HG02759 (cell line): ENCODE measurements around the gene NFKBIE.
"Not testable (repeated sequence)": the region's sequence is repeated elsewhere in the genome, so short reads cannot be mapped to it uniquely, and the experiment has no call there.

Experiments
- ATAC-seq: cut with Tn5 transposase; IDR thresholded peaks from one replicate; pipeline ENCODE4 v1.9.1; 2021; ENCODE audit warnings: mild to moderate bottlenecking, moderate library complexity; ENCODE audit not compliant: unreplicated experiment

NFKBIE gene

GRCh38 chr6:44265007-44265721, at the start of gene NFKBIE:
NFKBIE (minus strand) TSS chr6:44265551; CDS start chr6:44265346, 205 bp downstream.
- peak; percentile 44 for ATAC-seq

- ATAC-seq: not testable (repeated sequence)
These were observed 49.3 kb upstream of the NFKBIE start for GRCh38 chr6:44314657-44315056.

- ATAC-seq: peak; percentile 95
These were observed 47.8 kb upstream of the NFKBIE start, which contains the start of gene AARS2 for GRCh38 chr6:44312901-44313788. AARS2 (minus strand) TSS chr6:44313347; CDS start chr6:44313323, 24 bp downstream.

GRCh38 chr6:44311767-44312166, 46.4 kb upstream of the NFKBIE start:
- ATAC-seq: no peak

- no peak for ATAC-seq
These were observed 46.0 kb upstream of the NFKBIE start for GRCh38 chr6:44311304-44311703.

- ATAC-seq: no peak
These were observed 44.9 kb upstream of the NFKBIE start for GRCh38 chr6:44310241-44310640.

- no peak for ATAC-seq
These were observed 44.3 kb upstream of the NFKBIE start for GRCh38 chr6:44309631-44310030.

- no peak for ATAC-seq
These were observed 43.7 kb upstream of the NFKBIE start for GRCh38 chr6:44309092-44309491.

- no peak for ATAC-seq
These were observed 41.9 kb upstream of the NFKBIE start for GRCh38 chr6:44307217-44307616.

- no peak for ATAC-seq
These were observed 41.4 kb upstream of the NFKBIE start for GRCh38 chr6:44306710-44307109.

GRCh38 chr6:44305200-44305725, 39.9 kb upstream of the NFKBIE start:
- ATAC-seq: no peak

- ATAC-seq: no peak
These were observed 39.2 kb upstream of the NFKBIE start for GRCh38 chr6:44304282-44305199.

- ATAC-seq: no peak
These were observed 38.5 kb upstream of the NFKBIE start for GRCh38 chr6:44303842-44304241.

GRCh38 chr6:44302856-44303255, 37.5 kb upstream of the NFKBIE start:
- no peak for ATAC-seq

GRCh38 chr6:44301782-44302564, 36.6 kb upstream of the NFKBIE start:
- ATAC-seq: no peak

GRCh38 chr6:44301106-44301505, 35.8 kb upstream of the NFKBIE start:
- ATAC-seq: no peak

GRCh38 chr6:44300292-44300823, 35.0 kb upstream of the NFKBIE start:
- no peak for ATAC-seq

- ATAC-seq: no peak
These were observed 33.5 kb upstream of the NFKBIE start for GRCh38 chr6:44298864-44299263.

GRCh38 chr6:44298055-44298803, 32.9 kb upstream of the NFKBIE start:
- ATAC-seq: no peak
